H1 (cell line): ENCODE results near the gene FCRL6. TPM values are rescaled to one million over a fixed set of nuclear protein-coding genes. Genes with fewer than 3 reads are reported as not detected.

Source experiments
- CBX8 ChIP-seq: fragments of 300-800, 300-1000 bp; sonication (generic); IDR thresholded peaks from 2 replicates; pipeline ENCODE4 v1.7.1; 2016; ENCODE audit warnings: low read depth, low read length, borderline replicate concordance
- EGR1 ChIP-seq: IDR thresholded peaks from 2 replicates; pipeline ENCODE4 v1.6.1; 2011; ENCODE audit warnings: low read depth, low read length, borderline replicate concordance
- HDAC2 ChIP-seq, 2 experiments: fragments of 300-600 bp in 1 of 2; sonication (generic) in 1 of 2; IDR thresholded peaks; 2 replicates each; pipeline ENCODE4 v1.6.1; 2011 to 2012; ENCODE audit warnings: low read depth in 2 of 2, low read length in 2 of 2, mild to moderate bottlenecking in 2 of 2, moderate library complexity in 2 of 2, borderline replicate concordance in 1 of 2, inconsistent platforms in 1 of 2
- KDM4A ChIP-seq: IDR thresholded peaks from one replicate; pipeline ENCODE4 v1.7.1; 2012; ENCODE audit warnings: low read depth, mild to moderate bottlenecking, moderate library complexity, low read length, inconsistent platforms; ENCODE audit not compliant: severe bottlenecking
- NRF1 ChIP-seq: IDR thresholded peaks from 2 replicates; pipeline ENCODE4 v1.6.1; 2011; ENCODE audit warnings: mild to moderate bottlenecking, low read depth, low read length, improper control_type of control experiment
- RBBP5 ChIP-seq: IDR thresholded peaks from 2 replicates; pipeline ENCODE4 v1.7.1; 2012; ENCODE audit warnings: low read depth, mild to moderate bottlenecking, inconsistent platforms, low read length, moderate library complexity, borderline replicate concordance
- RXRA ChIP-seq: IDR thresholded peaks from 2 replicates; pipeline ENCODE4 v1.6.1; 2011; ENCODE audit warnings: low read depth, mild to moderate bottlenecking, low read length, moderate library complexity; ENCODE audit not compliant: insufficient read depth
- TEAD4 ChIP-seq: IDR thresholded peaks from 2 replicates; pipeline ENCODE4 v1.6.1; 2012; ENCODE audit warnings: low read depth, low read length, inconsistent platforms, mixed read lengths
- polyA plus RNA-seq, 7 experiments: library from polyadenylated mRNA; depleted of rRNA in 3 of 7; stranded (reverse) in 5 of 7; unstranded in 2 of 7; fragments of >200 nt in 5 of 7; fragments of 200-250 nt in 2 of 7; gene quantifications; 1 replicate in 5 of 7; 2 replicates in 1 of 7; 4 replicates in 1 of 7; pipeline versions ENCODE4 v1.2.1 to v1.2.3, GENCODE V29; 2011 to 2013; ENCODE audit warnings: missing spikeins in 2 of 7, mixed read lengths in 2 of 7
- total RNA-seq: library from RNA; stranded (reverse); fragmentation: NEBNext Ultra II Directional; extraction: Animal tissue kit (Norgen Biotek cat#: 25700); gene quantifications from 2 replicates; pipeline ENCODE4 v1.2.1, GENCODE V29; 2021
- TF ChIP-seq, protein P1 (sequence below): fragments of 300-600 bp; sonication (generic); IDR thresholded peaks from 2 replicates; pipeline ENCODE4 v1.7.1; 2012; ENCODE audit warnings: low read length, moderate library complexity, mild to moderate bottlenecking, inconsistent platforms; ENCODE audit not compliant: insufficient replicate concordance

FCRL6 gene
- total and polyA plus RNA-seq, 2 of the 8 experiments (the other 6 are each of a cell fraction or from before 2014, with no cell fraction given), result not detected

DNA sequence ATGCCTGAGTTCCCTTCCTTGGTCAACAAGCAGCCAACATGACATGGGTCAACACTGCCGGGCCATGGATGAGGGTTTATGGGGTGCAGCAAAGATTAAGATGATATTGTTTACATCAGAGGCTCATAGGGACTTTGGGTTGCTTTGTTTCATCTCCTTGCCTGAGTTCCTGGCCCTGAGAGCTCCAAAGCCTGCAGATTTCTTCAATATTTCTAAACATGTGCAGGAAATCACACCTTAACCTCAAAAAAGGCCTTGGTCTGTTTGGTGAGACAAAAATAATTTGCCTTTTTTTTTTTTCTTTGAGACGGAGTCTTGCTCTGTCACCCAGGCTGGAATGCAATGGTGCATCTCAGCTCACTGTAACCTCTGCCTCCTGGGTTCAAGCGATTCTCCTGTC is 25.4 kb downstream of the FCRL6 start (continued):
- TF ChIP-seq, protein P1, sequence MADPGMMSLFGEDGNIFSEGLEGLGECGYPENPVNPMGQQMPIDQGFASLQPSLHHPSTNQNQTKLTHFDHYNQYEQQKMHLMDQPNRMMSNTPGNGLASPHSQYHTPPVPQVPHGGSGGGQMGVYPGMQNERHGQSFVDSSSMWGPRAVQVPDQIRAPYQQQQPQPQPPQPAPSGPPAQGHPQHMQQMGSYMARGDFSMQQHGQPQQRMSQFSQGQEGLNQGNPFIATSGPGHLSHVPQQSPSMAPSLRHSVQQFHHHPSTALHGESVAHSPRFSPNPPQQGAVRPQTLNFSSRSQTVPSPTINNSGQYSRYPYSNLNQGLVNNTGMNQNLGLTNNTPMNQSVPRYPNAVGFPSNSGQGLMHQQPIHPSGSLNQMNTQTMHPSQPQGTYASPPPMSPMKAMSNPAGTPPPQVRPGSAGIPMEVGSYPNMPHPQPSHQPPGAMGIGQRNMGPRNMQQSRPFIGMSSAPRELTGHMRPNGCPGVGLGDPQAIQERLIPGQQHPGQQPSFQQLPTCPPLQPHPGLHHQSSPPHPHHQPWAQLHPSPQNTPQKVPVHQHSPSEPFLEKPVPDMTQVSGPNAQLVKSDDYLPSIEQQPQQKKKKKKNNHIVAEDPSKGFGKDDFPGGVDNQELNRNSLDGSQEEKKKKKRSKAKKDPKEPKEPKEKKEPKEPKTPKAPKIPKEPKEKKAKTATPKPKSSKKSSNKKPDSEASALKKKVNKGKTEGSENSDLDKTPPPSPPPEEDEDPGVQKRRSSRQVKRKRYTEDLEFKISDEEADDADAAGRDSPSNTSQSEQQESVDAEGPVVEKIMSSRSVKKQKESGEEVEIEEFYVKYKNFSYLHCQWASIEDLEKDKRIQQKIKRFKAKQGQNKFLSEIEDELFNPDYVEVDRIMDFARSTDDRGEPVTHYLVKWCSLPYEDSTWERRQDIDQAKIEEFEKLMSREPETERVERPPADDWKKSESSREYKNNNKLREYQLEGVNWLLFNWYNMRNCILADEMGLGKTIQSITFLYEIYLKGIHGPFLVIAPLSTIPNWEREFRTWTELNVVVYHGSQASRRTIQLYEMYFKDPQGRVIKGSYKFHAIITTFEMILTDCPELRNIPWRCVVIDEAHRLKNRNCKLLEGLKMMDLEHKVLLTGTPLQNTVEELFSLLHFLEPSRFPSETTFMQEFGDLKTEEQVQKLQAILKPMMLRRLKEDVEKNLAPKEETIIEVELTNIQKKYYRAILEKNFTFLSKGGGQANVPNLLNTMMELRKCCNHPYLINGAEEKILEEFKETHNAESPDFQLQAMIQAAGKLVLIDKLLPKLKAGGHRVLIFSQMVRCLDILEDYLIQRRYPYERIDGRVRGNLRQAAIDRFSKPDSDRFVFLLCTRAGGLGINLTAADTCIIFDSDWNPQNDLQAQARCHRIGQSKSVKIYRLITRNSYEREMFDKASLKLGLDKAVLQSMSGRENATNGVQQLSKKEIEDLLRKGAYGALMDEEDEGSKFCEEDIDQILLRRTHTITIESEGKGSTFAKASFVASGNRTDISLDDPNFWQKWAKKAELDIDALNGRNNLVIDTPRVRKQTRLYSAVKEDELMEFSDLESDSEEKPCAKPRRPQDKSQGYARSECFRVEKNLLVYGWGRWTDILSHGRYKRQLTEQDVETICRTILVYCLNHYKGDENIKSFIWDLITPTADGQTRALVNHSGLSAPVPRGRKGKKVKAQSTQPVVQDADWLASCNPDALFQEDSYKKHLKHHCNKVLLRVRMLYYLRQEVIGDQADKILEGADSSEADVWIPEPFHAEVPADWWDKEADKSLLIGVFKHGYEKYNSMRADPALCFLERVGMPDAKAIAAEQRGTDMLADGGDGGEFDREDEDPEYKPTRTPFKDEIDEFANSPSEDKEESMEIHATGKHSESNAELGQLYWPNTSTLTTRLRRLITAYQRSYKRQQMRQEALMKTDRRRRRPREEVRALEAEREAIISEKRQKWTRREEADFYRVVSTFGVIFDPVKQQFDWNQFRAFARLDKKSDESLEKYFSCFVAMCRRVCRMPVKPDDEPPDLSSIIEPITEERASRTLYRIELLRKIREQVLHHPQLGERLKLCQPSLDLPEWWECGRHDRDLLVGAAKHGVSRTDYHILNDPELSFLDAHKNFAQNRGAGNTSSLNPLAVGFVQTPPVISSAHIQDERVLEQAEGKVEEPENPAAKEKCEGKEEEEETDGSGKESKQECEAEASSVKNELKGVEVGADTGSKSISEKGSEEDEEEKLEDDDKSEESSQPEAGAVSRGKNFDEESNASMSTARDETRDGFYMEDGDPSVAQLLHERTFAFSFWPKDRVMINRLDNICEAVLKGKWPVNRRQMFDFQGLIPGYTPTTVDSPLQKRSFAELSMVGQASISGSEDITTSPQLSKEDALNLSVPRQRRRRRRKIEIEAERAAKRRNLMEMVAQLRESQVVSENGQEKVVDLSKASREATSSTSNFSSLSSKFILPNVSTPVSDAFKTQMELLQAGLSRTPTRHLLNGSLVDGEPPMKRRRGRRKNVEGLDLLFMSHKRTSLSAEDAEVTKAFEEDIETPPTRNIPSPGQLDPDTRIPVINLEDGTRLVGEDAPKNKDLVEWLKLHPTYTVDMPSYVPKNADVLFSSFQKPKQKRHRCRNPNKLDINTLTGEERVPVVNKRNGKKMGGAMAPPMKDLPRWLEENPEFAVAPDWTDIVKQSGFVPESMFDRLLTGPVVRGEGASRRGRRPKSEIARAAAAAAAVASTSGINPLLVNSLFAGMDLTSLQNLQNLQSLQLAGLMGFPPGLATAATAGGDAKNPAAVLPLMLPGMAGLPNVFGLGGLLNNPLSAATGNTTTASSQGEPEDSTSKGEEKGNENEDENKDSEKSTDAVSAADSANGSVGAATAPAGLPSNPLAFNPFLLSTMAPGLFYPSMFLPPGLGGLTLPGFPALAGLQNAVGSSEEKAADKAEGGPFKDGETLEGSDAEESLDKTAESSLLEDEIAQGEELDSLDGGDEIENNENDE, result no peak
- TF ChIP-seq KDM4A (no peak), RXRA (no peak), RBBP5 (no peak), CBX8 (no peak), HDAC2 (IDR thresholded peaks at IDR 0.05; ENCODE audit: borderline replicate concordance in 1 of 2, low read depth in 2 of 2, low read length in 2 of 2) (no peak), NRF1 (no peak), TEAD4 (no peak), EGR1 (no peak)
